ENCODE results near the gene GALNT16.
"Not testable (repeated sequence)": the region's sequence is repeated elsewhere in the genome, so short reads cannot be mapped to it uniquely, and the experiment has no call there.

Gene GALNT16

DNA sequence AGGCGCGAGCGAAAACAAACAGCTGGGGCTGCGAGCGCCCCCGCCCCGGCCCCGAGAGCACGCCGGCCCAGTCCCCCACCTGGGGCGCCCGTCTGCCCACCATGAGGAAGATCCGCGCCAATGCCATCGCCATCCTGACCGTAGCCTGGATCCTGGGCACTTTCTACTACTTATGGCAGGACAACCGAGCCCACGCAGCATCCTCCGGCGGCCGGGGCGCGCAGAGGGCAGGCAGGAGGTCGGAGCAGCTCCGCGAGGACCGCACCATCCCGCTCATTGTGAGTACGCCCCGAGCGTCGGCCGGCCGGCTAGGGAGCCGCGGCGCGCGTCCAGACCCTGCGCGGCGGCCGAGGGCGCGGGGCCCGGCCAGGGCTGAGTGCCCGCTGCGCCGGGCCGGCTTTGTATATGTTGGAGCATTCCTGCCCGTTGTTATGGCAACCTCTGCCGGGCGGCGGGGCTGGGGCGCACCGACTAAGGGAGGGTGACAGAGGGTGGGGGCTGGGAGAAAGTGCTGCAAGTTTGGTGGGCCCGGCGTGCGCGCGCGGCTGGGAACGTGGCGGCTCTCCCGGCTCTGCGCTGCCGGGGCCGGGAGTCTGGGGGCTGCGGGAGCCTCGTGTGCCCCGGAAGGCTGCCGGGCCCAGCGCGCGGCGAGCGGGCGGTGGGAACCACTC, 367 bp downstream of the GALNT16 start:
- no peak for DNase-seq

DNA sequence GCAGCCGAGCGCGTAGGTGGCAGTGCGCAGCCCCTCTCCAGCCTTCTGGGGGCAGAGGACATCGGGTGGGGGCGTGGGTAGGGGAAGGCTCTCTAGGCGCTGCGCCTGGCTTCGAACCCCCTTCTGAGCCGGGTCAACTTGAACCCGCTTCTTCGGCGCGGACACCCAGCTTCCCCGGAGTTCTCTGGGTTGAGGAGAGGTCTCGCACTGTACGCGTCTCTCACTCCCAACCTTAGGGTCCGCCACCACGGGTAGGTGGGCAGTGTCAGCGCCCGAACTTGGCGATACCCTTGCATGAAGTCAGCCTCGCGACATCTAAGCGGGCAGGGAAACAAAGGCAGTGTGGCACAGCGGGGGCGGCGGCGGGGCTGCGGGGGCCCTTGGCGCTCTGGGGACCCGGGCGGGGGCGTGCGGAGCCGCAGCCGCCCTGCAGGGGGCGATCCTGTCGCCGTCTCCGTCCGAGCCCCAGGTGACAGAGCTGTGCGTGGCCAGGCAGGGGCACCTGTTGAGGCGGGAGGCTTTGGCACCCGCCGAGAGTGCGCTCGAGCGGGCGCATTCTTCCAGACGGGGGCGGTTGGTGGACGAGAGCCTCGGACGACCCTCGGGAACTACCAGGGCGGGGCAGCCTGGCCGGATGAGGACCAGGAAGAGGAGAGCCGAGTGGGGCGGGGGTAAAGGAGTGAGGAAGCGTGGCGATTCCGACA, 1.1 kb downstream of the GALNT16 start:
- DNase-seq = peak; percentile 53

DNA sequence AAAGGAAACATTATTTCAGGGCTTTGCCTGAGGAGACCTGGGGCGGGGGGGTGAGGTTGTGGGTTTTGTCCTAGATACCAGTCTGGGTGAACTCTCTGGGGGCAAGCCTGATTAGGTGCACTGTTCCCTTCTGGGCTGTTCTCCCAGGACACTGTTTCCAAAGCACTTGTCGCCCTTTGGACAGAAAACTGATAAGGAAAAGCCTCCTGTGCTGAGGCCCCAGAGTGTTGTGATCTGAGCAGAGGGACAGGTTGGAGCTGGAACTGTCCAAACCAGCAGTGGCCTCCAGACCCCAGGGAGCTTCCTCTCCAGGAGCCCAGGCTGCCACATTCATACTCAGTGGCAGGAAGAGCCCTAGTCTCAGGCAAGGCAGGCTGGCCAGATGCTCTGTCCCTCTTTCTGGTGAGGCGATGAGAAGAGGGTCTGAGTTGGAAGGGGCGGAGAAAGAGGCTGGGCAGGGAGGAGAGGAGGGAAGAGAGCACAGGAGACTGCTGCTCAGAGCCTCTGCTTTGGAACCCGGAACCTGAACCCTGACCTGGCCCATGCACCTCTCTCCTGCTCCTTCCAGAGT, 1.9 kb downstream of the GALNT16 start:
- no peak for DNase-seq

DNA sequence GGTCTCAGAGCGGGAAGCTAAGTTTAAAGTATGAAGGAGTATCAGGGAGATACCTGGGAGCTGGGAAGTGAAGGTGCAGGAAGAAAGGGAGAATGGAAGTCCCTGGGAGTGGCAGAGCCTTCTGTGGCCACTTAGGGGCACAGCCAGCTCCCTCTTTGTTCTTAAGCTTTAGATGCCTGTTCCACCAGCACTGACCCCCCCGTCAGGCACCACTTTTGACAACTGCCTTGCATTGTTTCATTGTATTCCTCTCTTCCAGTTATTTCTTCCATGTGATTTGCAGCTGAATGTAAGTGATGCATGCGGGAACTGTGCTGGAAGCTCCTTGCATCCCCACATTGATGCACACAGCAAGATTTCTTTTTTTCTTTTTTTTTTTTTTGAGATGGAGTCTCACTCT, 2.6 kb downstream of the GALNT16 start:
- DNase-seq = no peak

DNA sequence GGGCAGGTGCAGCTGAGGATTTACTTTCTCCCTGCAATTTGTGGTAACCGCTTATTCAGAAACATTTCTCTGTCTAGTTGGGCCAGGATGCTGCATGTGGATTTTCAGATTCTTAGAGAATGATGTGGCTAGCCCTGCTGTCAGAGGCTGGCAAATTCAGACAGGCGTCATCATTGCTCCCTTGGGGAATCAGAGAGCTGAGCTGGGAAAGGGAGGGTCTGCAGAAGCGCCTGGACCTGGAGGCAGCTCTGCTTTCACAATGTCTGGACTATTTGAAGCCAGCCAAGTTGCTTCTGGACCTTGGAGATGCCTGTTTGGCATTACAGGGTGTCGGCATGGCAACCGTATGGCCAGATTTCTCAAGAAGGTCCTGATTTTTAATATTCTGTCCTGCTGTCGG, 3.4 kb downstream of the GALNT16 start:
- no peak for DNase-seq

DNA sequence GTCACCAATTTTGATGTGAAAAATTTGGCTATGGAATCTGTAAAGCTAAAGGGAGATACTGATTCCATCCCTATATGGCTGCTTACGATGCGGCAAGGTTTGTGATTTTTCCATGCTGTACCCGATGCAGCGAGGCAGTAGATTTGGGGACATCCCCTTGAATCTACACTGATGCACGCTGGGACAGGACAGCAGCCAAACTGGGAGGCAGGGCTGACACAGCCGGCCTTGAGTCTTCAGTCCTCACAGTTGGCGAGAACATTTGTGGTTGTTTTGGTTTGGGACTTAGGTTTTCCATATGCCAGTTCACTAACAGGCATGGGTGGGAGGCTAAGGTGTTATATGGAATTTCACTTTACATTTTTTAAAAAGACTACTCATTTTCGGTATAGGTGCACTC, 3.8 kb downstream of the GALNT16 start:
- DNase-seq = no peak

DNA sequence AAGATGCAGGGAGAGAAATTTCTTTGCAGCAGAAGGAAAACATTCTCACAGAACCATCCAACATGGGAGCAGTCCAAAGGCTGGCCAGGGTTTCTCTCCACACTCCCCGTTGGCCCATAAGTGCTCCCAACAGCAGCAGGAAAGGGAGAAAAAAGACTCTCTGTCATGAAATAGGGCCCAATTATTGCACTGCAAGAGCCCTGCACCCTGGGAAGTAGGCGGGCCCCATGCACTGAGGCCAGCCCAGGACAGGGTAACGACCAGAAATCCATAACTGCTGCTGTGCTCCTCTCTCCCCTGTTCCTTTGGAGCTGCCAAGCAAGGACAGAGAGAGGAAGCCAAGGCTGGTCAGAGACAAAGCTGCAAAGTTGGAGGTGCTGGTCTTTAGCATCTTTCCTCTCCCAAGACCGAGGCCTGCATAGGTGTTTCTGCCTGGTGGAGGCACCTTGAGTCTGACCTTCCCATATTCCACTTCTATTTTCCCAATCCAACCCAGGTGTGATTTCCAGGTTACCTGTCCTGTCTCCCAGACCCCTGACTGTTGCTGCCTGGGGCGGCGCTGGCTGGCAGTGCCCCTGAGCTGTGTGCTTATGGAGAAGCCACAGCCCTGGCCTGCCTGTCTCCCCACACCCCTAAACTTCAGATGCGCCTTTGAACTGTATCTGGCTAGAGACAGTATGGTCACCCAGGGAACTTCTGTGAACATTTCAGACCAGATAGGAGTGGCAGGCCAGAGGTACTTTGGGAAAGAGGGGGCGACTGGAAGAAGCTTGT, 6.8 kb downstream of the GALNT16 start:
- no peak for DNase-seq

DNA sequence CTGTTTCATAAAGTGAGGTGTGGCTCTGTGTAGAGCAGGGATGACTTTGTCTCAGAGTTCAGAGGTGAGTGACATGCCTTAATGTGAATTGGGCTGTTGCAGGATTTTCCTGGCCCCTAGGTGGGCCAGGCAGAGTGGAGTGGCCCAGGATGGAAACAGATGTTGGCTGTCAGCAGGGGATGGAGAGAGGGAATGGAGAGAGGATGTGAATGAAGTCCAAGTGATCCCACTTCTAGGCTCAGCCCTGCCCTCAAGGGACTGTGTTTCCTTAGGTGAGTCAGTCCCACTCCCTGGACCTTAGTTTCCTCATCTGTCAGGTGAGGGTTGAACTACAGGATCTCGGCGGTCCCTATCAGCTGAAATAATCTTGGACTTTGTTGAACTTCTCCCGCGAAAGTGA, 7.5 kb downstream of the GALNT16 start:
- DNase-seq = no peak

DNA sequence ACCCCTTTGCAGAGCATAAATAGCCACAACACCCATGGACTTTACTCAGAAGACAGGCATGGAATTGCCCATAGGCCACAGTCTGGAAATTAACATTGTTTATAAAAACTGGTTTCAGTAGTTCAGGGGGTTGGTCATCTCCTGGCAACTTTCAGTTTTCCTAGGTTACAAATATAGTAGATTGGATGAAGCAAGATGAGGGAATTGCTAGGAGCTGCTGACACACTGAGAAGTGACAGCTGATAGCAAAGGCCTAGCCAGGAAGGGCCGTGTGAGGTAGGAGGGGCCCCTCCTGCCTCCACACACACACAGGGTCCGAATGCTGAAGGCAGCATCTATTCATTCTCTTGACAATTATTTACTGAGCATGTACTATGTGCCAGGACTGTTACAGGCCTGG, 8.3 kb downstream of the GALNT16 start:
- no peak for DNase-seq

DNA sequence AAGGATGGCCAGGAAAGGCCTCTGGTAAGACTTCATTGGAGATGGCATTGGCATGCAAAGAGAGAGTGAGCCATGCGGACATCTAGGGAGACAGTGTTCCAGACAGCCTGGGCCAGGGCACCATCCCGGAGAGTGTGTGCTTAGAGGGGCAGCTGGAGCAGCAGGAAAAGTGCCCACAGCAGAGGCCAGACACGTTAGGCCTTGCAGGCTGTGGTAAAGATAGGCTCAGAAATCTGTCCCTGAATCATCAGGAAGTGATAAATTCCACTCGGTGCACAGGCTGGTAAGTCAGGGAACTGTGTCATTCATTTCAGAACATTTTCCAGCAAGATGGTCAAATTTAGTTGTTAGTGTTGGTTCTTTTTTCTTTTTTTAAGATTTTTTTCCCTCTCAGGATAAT, 8.8 kb downstream of the GALNT16 start:
- DNase-seq = no peak

DNA sequence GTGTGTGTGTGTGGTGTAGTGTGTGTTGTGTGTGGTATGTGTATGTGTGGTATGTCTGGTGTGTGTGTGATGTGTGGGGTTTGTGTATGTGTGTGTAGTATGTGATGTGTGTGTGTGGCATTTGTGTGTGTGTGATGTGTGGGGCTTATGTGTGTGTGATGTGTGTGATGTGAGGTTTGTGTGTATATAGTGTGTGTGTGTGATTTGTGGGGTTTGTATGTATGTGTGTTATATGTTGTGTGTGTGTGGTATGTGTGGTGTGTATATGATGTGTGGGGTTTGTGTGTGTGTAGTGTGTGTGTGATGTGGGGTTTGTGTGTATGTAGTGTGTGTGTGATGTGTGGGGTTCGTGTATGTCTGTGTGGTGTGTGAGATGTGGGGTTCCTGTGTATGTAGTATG, 9.4 kb downstream of the GALNT16 start:
- no peak for DNase-seq

DNA sequence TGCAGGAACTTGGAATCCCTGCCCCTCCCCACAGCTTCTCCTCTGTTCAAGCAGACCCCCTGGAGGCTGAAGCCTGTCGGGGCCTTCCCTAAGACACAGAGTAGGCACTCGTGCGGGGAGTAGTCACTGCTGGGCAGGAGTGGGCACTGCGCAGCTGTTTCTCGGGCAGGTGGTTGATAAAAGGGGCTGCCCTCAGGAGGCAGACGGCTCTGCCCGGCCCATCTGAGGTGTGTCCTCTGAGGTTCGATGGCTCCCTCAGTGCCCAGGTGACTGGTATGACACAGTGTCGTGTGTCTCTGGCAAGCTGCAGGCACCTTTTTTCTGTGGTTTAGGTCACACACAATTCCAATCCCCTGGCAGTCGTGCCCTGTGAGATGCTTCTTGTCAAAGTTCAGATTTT, 10.1 kb downstream of the GALNT16 start:
- no peak for DNase-seq

DNA sequence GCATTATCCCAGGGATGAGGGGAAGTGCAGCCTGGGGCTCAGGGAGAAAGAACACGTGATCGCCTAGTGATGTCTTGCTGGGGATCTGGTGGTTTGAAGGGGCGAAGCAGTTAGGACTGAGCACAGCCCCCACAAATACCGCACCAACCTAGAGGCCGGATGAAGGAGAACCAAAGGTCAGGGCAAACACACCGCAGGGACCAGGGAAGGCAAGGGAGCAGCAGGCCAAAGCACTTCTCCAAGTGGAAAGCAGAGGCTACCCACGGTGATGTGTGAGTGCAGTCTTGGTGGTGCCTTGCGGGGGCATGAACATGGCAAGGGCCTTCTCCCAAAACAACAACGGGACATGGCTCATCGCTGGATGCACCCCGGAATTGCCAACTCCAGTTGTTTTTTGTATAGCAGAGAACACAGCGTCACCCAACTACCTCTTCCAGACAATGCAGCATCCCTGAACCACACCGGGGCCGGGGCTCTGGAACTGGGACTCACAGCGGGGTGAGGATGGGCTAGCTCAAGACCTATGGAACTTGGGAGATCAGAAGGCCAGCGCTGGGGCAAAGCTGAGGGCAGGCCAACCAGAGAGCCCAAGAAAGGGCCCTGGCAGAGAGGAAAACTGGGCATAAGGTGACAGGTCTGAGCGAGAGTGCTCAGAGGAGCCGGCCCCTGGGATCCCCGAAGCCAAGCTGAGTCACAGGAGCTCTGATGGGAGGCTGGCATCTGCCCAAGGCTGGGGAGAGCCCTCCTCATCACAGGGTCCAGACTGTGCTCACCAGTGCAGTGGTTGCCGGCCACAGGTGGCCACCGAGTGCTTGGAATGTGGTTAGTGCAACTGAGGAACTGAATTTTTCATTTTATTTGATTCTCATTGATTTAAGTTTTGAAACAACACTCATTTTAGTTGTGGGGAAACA, 11.1 kb downstream of the GALNT16 start:
- DNase-seq = no peak

DNA sequence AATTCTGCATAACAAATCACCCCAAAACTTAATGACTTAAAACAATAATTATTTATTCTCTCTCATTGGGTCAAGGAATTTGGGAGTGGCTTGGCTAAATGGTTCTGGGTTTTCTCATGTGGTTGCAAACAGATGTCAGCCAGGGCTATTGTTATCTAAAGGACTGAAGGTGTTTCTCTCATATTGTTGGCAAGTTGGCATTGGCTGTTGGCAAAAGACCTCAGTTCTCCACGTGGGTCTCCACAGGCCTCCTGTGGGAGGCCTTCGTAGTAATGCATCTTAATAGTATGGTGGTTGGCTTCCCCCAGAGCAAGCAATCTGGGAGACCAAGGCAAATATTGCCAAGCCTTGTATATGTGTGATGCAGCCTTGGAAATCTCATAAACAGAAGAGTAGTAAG, 14.4 kb downstream of the GALNT16 start:
- no peak for DNase-seq

DNA sequence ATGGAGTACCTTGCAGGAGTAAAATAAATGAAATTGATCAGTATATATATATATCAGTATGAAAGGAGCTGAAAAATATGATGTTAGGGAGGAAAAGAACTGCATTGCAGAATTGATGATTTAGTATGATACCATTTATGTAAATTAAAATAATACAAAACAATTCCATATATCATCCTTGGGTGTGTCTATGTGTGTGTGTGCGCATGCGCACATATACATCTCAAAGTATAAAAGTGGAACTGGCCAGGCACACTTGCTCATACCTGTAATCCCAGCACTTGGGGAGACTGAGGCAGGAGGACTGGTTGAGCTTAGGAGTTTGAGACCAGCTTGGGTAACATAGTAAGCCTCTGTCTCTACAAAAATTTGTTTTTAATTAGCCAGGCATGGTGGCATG, 15.4 kb downstream of the GALNT16 start:
- DNase-seq = no peak

DNA sequence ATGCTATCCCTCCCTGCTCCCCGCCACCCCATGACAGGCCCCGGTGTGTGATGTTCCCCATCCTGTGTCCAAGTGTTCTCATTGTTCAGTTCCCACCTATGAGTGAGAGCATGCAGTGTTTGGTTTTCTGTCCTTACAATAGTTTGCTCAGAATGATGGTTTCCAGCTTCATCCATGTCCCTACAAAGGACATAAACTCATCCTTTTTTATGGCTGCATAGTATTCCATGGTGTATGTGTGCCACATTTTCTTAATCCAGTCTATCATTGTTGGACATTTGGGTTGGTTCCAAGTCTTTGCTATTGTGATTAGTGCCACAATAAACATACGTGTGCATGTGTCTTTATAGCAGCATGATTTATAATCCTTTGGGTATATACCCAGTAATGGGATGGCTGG, 17.4 kb downstream of the GALNT16 start:
- not testable (repeated sequence) for DNase-seq

DNA sequence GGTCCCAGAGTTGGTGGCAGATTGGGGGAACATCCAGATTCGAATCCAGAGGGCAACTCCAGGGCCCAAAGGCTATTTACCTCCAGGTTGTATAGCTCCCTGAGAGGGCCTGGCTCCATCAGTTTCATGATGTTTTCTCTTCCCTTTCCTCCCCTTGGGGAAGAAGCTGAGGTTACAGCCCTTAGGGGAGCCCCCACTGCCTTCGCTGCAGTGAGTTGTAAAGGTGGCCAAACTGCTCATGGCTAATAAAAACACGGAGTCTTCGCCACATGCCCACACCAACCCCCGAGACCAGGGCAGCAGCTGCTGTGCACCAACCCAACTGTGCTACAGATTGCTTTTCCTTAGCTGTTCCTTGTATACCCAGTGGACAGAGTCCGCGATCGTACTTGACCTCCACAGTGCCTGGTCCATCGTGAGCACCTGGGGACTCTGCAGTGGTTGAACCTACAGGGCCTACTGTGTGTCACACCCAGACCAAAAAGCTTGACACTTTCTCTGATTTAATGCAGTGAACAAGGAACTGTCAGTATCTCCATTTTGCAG, 20.9 kb downstream of the GALNT16 start:
- no peak for DNase-seq

DNA sequence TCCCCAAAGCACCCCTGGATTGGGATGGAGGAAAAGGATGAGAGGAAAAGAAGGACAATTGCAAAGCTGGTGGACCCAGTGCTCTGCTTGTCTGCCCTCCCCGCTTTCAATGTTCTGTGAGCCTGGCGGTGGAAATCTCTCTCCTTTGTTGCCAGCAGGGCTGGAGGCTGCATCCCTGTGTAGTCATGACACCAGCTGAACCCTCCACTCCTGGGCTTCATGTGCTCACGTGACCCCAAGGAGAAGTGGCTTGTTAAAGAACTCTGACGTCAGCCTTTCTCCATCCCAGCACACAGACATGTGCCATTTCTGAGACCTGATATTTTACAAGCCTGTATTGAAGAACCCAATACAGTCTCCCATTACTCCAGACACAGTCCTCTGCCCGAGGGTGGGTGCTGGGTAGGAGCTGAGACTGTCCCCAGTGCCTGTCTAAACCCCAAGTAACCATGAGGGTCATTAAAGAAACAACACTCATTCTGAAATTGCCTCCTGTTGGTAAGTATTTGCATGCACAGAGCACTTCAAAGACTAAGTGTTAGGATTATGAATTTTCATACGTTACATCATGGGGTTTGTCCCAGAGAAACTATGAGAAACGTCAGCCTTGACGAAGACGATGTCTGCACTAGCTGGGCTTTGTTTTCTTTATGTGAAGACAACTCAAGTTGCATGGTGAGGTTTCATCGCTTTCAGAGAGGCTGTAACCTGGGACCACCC, 21.7 kb downstream of the GALNT16 start:
- DNase-seq = no peak

DNA sequence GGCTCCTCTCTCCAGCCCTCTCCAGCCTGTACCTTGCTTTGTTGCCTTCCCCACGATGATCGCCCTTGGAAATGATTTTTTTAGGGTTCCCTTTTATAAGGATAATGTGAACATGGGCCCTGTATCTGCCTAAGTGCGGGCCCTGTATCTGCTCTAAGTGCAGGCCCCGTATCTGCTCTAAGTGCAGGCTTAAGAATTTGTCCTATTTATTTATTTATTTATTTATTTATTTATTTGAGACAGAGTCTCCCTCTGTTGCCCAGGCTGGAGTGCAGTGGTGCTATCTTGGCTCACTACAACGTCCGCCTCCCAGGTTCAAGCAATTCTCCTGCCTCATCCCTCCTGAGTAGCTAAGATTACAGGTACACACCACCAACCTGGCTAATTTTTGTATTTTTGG, 22.5 kb downstream of the GALNT16 start:
- no peak for DNase-seq

DNA sequence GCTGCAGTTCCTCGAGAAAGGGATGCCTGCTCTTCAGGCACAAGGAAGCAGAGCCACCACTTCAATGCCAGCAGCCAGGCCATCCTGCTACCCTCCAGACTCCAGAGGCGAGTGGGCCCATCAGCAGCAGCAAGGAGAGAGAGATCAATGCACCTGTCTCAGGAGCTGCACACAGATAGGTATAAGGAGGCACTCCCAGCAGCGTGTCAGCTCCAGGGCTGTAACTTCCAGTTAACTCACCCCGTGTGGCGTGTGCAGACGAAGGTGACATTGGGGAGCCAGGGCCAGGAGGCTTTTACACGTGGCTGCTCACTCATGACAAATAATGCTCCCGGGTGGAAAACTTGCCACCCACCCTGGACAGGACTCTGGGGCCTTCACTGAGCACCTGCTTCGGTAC, 24.2 kb downstream of the GALNT16 start:
- no peak for DNase-seq

DNA sequence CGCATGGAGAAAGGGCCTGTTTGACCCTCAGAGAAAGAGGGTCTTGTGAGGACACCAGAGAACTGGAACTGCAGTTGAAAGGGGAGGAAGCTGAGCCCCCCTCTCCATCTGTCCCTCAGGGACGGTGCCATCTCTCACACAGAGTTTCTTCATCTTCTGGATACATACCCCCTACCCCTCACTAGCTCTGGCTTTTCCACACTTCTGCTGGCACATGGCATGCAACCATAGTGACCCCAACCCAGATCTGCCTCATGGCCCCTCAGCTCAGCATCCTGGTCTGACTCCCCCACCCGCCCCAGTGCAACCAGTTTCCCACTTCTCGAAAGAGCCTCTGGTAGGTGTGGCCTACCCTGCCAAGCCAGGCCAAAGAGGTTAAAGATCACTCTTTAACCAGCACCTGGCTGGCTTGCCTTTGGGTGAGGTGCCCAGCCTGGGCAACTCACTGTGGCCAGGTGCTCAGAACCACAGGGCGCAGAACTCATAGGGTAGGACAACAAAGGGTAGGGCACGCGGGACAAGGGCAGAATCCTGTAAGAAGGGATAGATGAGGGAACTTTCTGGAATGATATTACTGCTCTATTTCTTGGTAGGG, 25.8 kb downstream of the GALNT16 start:
- DNase-seq = no peak

Measured in RPMI8226 (cell line).